WTC11 (cell line): ENCODE data around the gene SMARCE1.
A peak's percentile ranks its signal among the peaks of the same experiment; 100 is the strongest.

Source experiments
- TP53 ChIP-seq: sonication (generic); formaldehyde crosslinking; IDR thresholded peaks from 2 replicates; pipeline ENCODE4 v1.8.1; 2023; ENCODE audit warnings: mild to moderate bottlenecking, missing genetic modification reagents
- ZNF423 ChIP-seq: fragments of 250-450 bp; sonication (Bioruptor Pico); IDR thresholded peaks from 2 replicates; pipeline ENCODE4 v2.1.2; 2022; ENCODE audit warnings: mild to moderate bottlenecking, moderate library complexity
- TF ChIP-seq, protein P1 (sequence below): sonication (generic); formaldehyde crosslinking; IDR thresholded peaks from 2 replicates; pipeline ENCODE4 v1.8.0; 2022; ENCODE audit warnings: mild to moderate bottlenecking, missing genetic modification reagents

DNA sequence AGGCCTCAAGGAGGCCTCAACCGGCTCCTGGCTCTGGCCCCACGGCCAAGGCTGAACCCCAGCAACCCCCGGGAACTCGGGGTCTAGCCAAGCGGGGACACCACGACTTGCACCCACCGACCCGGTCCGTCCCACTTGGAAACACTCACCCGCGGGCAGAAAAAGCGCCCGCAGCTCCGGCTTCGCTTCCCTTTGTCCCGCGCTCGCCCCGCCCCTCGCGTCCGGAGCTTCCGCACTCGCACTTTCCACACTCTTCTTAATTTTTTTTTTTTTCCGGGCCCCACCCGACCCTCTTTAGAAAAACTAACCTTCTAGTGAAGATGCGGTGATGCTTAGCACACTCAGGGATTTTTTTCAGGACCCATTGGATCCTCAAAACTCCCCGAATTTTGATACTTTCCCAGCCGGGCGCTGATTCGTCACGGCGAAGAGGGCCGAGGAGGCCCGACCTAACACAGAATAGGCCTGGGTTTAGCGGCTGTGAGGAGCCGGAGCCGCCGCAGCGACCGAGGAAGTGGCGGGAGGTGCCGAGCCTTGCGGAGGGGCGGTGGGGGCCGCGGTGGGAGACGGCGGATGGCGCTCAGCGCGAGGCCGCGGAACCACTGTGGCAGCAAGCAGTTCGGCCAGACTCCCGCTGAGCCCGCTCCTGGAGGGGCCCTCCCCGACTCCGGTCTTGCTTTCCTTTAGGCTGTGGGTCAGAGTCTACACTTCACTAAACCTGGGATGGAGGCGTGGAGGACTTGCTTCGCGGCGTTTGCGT is at the start of gene SMARCE1:
- TF ChIP-seq ZNF423 (CRISPR knock-in tag), result no peak
- TF ChIP-seq, protein P1, sequence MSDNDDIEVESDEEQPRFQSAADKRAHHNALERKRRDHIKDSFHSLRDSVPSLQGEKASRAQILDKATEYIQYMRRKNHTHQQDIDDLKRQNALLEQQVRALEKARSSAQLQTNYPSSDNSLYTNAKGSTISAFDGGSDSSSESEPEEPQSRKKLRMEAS (CRISPR knock-in tag), result peak; percentile 52; the same call in 1 of the 2 replicates
- TF ChIP-seq TP53 (CRISPR knock-in tag), result peak; percentile 60; the same call in 1 of the 2 replicates
